HepG2 (cell line): ENCODE measurements around the gene ATG4B. TPM values are rescaled to one million over a fixed set of nuclear protein-coding genes. Genes with fewer than 3 reads are reported as not detected.
A peak's percentile ranks its signal among the peaks of the same experiment; 100 is the strongest.

ENCODE experiments used
- ATF1 ChIP-seq: IDR thresholded peaks from 2 replicates; pipeline ENCODE4 v1.6.1; 2016; ENCODE audit warnings: mild to moderate bottlenecking, control low read depth
- ATF7 ChIP-seq, 2 experiments: fragments of 450-650 bp in 1 of 2; sonication (generic) in 1 of 2; formaldehyde crosslinking in 1 of 2; IDR thresholded peaks; 2 replicates each; pipeline versions ENCODE4 v1.4.0 to v1.6.1; 2016 to 2020; ENCODE audit warnings: antibody characterized with exemption in 1 of 2, mild to moderate bottlenecking in 1 of 2, missing genetic modification reagents in 1 of 2
- CBFB ChIP-seq: sonication (generic); formaldehyde crosslinking; IDR thresholded peaks from 2 replicates; pipeline ENCODE4 v1.4.0; 2020; ENCODE audit warnings: missing genetic modification reagents
- CREB1 ChIP-seq, 2 experiments: fragments of 450-650 bp in 1 of 2; IDR thresholded peaks; 2 replicates each; pipeline ENCODE4 v1.6.1; 2016 to 2017; ENCODE audit warnings: control low read depth in 1 of 2, mild to moderate bottlenecking in 1 of 2, missing compliant biosample characterization in 1 of 2, missing genetic modification characterization in 1 of 2
- DNMT1 ChIP-seq: sonication (generic); formaldehyde crosslinking; IDR thresholded peaks from 2 replicates; pipeline ENCODE4 v1.5.1; 2020; ENCODE audit warnings: mild to moderate bottlenecking, missing genetic modification reagents
- HES4 ChIP-seq: sonication (generic); formaldehyde crosslinking; IDR thresholded peaks from 2 replicates; pipeline ENCODE4 v1.9.0; 2021; ENCODE audit warnings: mild to moderate bottlenecking, missing genetic modification reagents, borderline replicate concordance
- HNRNPL ChIP-seq: fragments of 200-400 bp; formaldehyde crosslinking; IDR thresholded peaks from 2 replicates; pipeline ENCODE4 v1.6.1; 2017; ENCODE audit warnings: mild to moderate bottlenecking, low read depth, low read length
- KLF13 ChIP-seq: sonication (generic); formaldehyde crosslinking; IDR thresholded peaks from 2 replicates; pipeline ENCODE4 v1.4.0; 2020; ENCODE audit warnings: mild to moderate bottlenecking, missing genetic modification reagents
- MAF1 ChIP-seq: sonication (generic); formaldehyde crosslinking; IDR thresholded peaks from 2 replicates; pipeline ENCODE4 v1.5.0; 2020; ENCODE audit warnings: missing genetic modification reagents, borderline replicate concordance
- MXI1 ChIP-seq: IDR thresholded peaks from 3 replicates; pipeline ENCODE4 v1.6.1; 2012; ENCODE audit warnings: low read depth, low read length, inconsistent platforms, borderline replicate concordance
- PBX2 ChIP-seq: IDR thresholded peaks from 2 replicates; pipeline ENCODE4 v1.6.1; 2016; ENCODE audit warnings: control low read depth
- RBAK ChIP-seq: sonication (generic); formaldehyde crosslinking; IDR thresholded peaks from 2 replicates; pipeline ENCODE4 v1.5.1; 2020; ENCODE audit warnings: mild to moderate bottlenecking, missing genetic modification reagents
- ZBTB38 ChIP-seq: sonication (generic); formaldehyde crosslinking; IDR thresholded peaks from 2 replicates; pipeline ENCODE4 v1.5.1; 2020; ENCODE audit warnings: mild to moderate bottlenecking, missing genetic modification reagents
- ZFP1 ChIP-seq: IDR thresholded peaks from 2 replicates; pipeline ENCODE4 v1.6.1; 2016
- ZNF101 ChIP-seq: sonication (generic); formaldehyde crosslinking; IDR thresholded peaks from 2 replicates; pipeline ENCODE4 v1.4.0; 2020; ENCODE audit warnings: mild to moderate bottlenecking, low read depth, missing genetic modification reagents, borderline replicate concordance
- ZNF124 ChIP-seq: sonication (generic); formaldehyde crosslinking; IDR thresholded peaks from 2 replicates; pipeline ENCODE4 v1.4.0; 2020; ENCODE audit warnings: missing genetic modification reagents
- ZNF34 ChIP-seq: sonication (generic); formaldehyde crosslinking; IDR thresholded peaks from 2 replicates; pipeline ENCODE4 v1.4.0; 2020; ENCODE audit warnings: mild to moderate bottlenecking, missing genetic modification reagents, borderline replicate concordance
- ZNF530 ChIP-seq: sonication (generic); formaldehyde crosslinking; IDR thresholded peaks from 2 replicates; pipeline ENCODE4 v1.5.0; 2020; ENCODE audit warnings: low read depth, mild to moderate bottlenecking, missing genetic modification reagents
- ZNF550 ChIP-seq: sonication (generic); formaldehyde crosslinking; IDR thresholded peaks from 2 replicates; pipeline ENCODE4 v1.4.0; 2020; ENCODE audit warnings: mild to moderate bottlenecking, missing genetic modification reagents, borderline replicate concordance
- ZNF605 ChIP-seq: sonication (generic); formaldehyde crosslinking; IDR thresholded peaks from 2 replicates; pipeline ENCODE4 v1.8.0; 2022; ENCODE audit warnings: mild to moderate bottlenecking, missing genetic modification reagents
- ZNF790 ChIP-seq: sonication (generic); formaldehyde crosslinking; IDR thresholded peaks from 2 replicates; pipeline ENCODE4 v1.8.0; 2022; ENCODE audit warnings: missing genetic modification reagents, mild to moderate bottlenecking, borderline replicate concordance
- polyA plus RNA-seq, 8 experiments: library from polyadenylated mRNA; depleted of rRNA in 3 of 8; stranded (reverse) in 7 of 8; unstranded in 1 of 8; fragments of >200 nt; fragmentation: Illumina TruSeq in 4 of 8; extraction: Trizol in 4 of 8; gene quantifications; 2 replicates each; pipeline versions ENCODE4 v1.2.1 to v1.2.3, GENCODE V29; 2011 to 2016; ENCODE audit warnings: low read depth in 4 of 8, missing spikeins in 1 of 8, mixed read lengths in 1 of 8; ENCODE audit not compliant: insufficient read depth in 1 of 8
- total RNA-seq, 5 experiments: library from RNA; depleted of rRNA; stranded (reverse); fragments of >200 nt; fragmentation: Illumina TruSeq; extraction: Trizol; gene quantifications; 2 replicates each; pipeline ENCODE4 v1.2.3, GENCODE V29; 2016; ENCODE audit warnings: low read depth in 1 of 5
- TF ChIP-seq, protein P1 (sequence below): IDR thresholded peaks from 2 replicates; pipeline ENCODE4 v1.6.1; 2016; ENCODE audit warnings: missing compliant biosample characterization, missing genetic modification reagents, borderline replicate concordance
- TF ChIP-seq, protein P2 (sequence below): sonication (generic); formaldehyde crosslinking; IDR thresholded peaks from 2 replicates; pipeline ENCODE4 v1.5.0; 2020; ENCODE audit warnings: mild to moderate bottlenecking, missing genetic modification reagents
- TF ChIP-seq, protein P3 (sequence below): sonication (generic); formaldehyde crosslinking; IDR thresholded peaks from 2 replicates; pipeline ENCODE4 v1.5.0; 2020; ENCODE audit warnings: missing genetic modification reagents

Gene ATG4B
- total and polyA plus RNA-seq, 2 of the 13 experiments (the other 11 are each of a cell fraction or from before 2014, with no cell fraction given) = 95.5 to 239 TPM

GRCh38 chr2:241609859-241610793 lies 27.4 kb upstream of the ATG4B start (continued):
- no peak for TF ChIP-seq PBX2 (CRISPR knock-in tag)
- no peak for TF ChIP-seq ATF7 (IDR thresholded peaks at IDR 0.05)
- no peak for TF ChIP-seq ATF7 (CRISPR knock-in tag; IDR thresholded peaks at IDR 0.05)
- peak; percentile 94 for TF ChIP-seq ZBTB38 (CRISPR knock-in tag)
- peak; percentile 77; the same call in 1 of the 2 replicates for TF ChIP-seq ZNF605 (CRISPR knock-in tag)
- TF ChIP-seq MAF1 (CRISPR knock-in tag) = no peak; the same call in 1 of the 2 replicates
- no peak; the same call in 1 of the 2 replicates for TF ChIP-seq KLF13 (CRISPR knock-in tag)
- peak; percentile 67 for TF ChIP-seq CBFB (CRISPR knock-in tag)
- TF ChIP-seq ZNF790 (CRISPR knock-in tag) = 0 out of 2 replicates have a peak, but pooled peaks have one; percentile 51
- TF ChIP-seq HES4 = peak; percentile 84
- TF ChIP-seq ATF1 (CRISPR knock-in tag) = no peak
- TF ChIP-seq, protein P1, sequence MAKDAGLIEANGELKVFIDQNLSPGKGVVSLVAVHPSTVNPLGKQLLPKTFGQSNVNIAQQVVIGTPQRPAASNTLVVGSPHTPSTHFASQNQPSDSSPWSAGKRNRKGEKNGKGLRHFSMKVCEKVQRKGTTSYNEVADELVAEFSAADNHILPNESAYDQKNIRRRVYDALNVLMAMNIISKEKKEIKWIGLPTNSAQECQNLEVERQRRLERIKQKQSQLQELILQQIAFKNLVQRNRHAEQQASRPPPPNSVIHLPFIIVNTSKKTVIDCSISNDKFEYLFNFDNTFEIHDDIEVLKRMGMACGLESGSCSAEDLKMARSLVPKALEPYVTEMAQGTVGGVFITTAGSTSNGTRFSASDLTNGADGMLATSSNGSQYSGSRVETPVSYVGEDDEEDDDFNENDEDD (CRISPR knock-in tag) = peak; percentile 84; the same call in 1 of the 2 replicates
- no peak for TF ChIP-seq ZNF101 (CRISPR knock-in tag)
- peak; percentile 63; the same call in 1 of the 2 replicates for TF ChIP-seq CREB1 (IDR thresholded peaks at IDR 0.05)
- TF ChIP-seq CREB1 (CRISPR knock-in tag; IDR thresholded peaks at IDR 0.05) = no peak
- TF ChIP-seq MXI1 = peak; percentile 96; the same call in 2 of the 3 replicates
- TF ChIP-seq, protein P2, sequence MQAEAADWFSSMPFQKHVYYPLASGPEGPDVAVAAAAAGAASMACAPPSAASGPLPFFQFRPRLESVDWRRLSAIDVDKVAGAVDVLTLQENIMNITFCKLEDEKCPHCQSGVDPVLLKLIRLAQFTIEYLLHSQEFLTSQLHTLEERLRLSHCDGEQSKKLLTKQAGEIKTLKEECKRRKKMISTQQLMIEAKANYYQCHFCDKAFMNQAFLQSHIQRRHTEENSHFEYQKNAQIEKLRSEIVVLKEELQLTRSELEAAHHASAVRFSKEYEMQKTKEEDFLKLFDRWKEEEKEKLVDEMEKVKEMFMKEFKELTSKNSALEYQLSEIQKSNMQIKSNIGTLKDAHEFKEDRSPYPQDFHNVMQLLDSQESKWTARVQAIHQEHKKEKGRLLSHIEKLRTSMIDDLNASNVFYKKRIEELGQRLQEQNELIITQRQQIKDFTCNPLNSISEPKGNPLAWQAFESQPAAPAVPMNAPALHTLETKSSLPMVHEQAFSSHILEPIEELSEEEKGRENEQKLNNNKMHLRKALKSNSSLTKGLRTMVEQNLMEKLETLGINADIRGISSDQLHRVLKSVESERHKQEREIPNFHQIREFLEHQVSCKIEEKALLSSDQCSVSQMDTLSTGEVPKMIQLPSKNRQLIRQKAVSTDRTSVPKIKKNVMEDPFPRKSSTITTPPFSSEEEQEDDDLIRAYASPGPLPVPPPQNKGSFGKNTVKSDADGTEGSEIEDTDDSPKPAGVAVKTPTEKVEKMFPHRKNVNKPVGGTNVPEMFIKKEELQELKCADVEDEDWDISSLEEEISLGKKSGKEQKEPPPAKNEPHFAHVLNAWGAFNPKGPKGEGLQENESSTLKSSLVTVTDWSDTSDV (CRISPR knock-in tag) = peak; percentile 66; the same call in 1 of the 2 replicates
- no peak for TF ChIP-seq HNRNPL
- peak; percentile 56; the same call in 1 of the 2 replicates for TF ChIP-seq ZNF124
- no peak for TF ChIP-seq ZFP1 (CRISPR knock-in tag)
- no peak for TF ChIP-seq RBAK (CRISPR knock-in tag)
- no peak for TF ChIP-seq ZNF530 (CRISPR knock-in tag)
- TF ChIP-seq, protein P3, sequence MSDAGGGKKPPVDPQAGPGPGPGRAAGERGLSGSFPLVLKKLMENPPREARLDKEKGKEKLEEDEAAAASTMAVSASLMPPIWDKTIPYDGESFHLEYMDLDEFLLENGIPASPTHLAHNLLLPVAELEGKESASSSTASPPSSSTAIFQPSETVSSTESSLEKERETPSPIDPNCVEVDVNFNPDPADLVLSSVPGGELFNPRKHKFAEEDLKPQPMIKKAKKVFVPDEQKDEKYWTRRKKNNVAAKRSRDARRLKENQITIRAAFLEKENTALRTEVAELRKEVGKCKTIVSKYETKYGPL (CRISPR knock-in tag) = no peak; the same call in 1 of the 2 replicates
- peak; percentile 99 for TF ChIP-seq DNMT1 (CRISPR knock-in tag)
- TF ChIP-seq ZNF550 (CRISPR knock-in tag) = no peak
- no peak for TF ChIP-seq ZNF34 (CRISPR knock-in tag)
